Fibroblast of skin of left quadriceps (primary cell): ENCODE measurements around the gene NAPB.
"Not testable (repeated sequence)": the region's sequence is repeated elsewhere in the genome, so short reads cannot be mapped to it uniquely, and the experiment has no call there.

Source experiments
- DNase-seq, 2 experiments: peaks; one replicate each; pipeline ENCODE4 v3.0.0-alpha.2; 2013; ENCODE audit warnings: low read depth in 2 of 2

Gene NAPB

DNA sequence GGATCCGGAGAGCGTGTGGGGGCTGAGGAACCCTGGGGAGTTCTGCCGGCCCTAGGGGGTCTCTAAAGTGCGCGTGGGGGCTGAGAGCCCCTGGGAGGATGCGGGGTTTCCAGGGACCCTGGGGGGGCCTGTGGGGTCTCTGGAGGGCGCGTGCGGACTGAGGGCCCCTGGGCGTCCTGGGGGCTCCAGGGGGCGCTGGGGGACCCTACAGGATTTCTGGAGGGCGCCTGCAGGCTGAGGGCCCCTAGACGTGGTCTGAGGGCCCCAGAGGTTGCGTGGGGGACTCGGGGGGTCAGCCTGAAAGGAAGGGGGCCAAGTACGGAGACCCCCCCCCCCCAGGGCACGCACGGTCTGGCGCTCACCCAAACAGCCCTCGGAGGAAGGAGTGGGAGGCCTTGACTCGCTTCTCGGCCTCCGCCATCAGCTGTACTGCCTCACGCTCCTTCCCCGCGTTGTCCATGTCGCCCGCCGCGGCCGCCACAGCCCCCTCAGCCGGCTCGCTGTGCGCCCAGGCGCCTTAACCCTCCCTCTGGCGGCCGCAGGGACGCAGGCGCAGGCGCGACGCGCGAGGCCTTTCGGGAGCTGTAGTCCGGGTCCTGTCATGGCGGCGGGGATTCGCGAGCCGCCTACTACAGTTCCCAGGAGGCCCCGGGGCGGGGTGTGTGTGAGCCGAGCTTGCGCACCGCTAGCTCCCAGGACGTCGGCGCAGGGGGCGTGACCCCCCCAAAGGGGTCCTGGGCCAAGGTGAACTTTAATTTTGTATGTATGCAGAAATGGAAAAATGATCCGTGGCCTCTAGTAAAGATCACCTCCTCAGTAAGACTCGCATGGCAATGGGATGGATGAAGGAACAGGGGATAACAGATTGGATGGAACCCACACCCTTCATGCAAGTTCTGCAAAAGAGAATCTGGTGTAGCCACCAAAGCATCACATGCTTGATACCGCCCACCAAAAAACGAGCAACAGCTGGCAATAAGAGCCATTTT is at the start of gene NAPB:
Gene NAPB (minus strand): TSS at position 546 of the 989 bp plus-strand sequence. CDS start 86 bp downstream, at position 460.
- peak; percentile 76 to 77 for DNase-seq

DNA sequence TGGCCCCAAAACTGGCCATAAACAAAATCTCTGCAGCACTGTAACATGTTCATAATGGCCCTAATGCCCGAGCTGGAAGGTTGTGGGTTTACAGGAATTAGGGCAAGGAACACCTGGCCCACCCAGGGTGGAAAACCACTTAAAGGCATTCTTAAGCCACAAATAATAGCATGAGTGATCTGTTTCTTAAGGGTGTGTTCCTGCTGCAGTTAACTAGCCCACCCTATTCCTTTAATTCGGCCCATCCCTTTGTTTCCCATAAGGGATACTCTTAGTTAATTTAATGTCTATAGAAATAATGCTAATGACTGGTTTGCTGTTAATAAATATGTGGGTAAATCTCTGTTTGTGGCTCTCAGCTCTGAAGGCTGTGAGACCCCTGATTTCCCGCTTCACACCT is 45.7 kb upstream of the NAPB start:
- not testable (repeated sequence) for DNase-seq

DNA sequence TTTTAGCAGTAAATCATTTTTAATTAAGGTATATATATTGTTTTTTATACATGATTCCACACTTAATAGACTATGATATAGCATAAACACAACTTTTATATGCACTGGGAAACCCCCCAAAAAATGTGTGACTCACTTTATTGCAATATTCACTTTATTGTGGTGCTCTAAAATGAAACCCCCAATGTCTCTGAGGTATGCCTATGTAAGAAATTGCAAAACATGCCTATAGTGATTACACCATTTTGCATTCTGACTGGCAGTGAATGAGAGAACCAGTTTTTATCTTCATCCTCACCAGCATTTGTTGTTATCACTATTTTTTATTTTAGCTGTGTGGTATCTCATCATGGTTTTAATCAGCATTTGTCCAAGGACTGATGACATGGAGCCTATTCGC is 39.9 kb upstream of the NAPB start:
- peak; percentile 14 to 16 for DNase-seq

DNA sequence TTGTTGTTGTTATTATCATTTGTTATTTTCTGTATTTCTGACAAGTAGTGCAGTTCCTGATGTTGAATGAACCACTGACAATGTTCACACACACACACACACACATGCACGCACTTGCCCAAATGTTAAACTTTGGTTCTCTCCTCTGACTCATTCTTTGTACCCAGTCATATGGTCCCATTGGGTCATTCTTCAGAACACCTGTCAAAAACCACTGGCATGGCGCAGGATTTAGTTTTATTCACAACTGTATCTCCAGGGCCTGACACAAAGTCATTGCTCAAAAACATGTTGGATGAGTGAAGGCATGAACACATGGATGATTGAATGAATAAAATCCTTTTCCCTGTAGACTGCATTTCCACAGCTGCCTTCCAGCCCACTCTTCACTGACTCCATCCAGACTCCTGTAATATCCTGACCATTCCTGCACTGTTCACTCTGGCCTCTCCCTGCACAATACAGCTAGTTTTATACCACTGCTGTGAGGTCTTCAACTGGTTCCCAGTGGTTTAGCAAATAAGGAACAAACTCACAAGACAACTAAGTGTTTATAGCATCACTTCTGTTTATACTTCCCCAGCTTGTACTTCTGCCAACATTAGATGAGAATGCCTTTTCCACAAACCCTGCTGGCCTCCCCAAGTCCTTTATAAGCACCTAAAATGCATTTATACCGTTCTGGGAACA is 38.3 kb upstream of the NAPB start:
- DNase-seq: no peak

DNA sequence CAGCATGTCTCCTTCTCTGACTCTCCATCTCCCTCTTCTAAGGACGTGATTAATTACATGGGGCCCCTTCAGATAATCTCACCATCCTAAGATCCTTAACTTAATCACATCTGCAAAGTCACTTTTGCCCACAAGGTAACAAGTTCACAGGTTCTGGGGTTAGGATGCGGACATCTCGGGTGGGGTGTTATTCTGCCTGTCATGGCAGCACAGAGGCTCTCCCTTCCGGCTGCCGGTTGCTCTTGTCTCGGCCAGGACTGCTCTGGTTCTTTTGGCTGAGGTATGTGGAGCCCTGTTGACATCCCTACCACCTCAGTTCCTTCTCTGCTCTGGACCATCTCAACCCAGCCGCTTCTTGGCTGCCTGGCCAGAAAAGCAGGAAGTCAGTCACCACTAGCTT is 35.6 kb upstream of the NAPB start:
- no peak for DNase-seq

DNA sequence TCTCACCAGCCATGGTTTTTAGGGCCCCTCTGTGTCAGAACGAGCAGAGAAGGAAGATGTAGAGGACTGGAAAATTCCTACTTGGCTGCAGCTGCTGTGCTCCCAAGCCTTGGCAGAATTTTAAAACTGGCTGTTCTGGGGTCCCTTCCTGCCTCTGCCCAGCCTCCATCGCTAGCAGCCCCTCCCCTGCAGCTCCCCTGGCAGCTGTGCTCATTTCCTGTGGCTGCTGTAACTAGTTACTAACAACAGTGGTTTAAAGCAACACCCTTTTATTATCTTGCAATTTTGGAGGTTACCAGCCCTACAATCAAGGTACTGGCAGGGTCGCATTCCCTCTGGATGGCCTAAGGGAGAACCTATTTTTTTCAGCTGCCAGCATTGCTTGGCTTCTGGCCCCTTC is 35.1 kb upstream of the NAPB start:
- no peak for DNase-seq

DNA sequence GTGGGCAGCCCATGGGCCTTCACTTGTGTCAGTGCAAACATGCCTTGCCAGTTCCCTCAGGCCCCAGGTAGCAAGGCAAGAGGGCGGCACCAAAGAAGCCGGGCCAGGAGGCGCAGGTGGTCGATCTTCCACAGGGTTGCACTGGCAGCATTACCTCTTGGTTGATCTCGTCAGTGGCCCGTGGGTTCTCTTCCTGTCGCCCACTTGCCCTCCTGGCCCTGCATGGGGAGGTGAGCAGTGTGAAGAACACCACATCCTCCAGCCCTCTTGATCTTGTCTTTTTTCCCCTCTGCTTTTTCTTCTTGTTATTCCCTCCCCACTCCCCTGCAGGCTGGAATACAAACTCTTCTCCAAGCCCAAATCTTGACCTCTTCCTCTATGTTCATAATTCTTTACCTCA is 34.4 kb upstream of the NAPB start:
- DNase-seq: no peak

DNA sequence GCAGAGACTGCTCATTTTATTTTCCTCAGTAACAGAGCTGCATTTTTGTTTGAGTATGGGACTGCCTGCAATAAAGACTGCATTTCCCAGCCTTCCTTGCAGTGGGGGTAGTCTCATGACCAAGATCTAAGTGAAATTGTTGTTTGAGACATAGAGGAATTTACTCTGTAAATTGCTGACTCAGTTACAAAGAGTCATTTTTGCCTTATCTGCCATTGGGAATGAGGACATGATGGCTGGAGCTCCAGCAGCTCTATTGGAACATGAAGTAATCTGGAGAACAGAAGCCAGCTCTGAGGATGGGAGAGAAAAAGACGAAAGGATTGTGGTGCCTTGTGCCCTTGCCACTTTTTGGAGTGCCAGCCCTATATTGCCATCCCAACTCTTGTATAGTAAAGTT is 33.5 kb upstream of the NAPB start:
- no peak for DNase-seq

DNA sequence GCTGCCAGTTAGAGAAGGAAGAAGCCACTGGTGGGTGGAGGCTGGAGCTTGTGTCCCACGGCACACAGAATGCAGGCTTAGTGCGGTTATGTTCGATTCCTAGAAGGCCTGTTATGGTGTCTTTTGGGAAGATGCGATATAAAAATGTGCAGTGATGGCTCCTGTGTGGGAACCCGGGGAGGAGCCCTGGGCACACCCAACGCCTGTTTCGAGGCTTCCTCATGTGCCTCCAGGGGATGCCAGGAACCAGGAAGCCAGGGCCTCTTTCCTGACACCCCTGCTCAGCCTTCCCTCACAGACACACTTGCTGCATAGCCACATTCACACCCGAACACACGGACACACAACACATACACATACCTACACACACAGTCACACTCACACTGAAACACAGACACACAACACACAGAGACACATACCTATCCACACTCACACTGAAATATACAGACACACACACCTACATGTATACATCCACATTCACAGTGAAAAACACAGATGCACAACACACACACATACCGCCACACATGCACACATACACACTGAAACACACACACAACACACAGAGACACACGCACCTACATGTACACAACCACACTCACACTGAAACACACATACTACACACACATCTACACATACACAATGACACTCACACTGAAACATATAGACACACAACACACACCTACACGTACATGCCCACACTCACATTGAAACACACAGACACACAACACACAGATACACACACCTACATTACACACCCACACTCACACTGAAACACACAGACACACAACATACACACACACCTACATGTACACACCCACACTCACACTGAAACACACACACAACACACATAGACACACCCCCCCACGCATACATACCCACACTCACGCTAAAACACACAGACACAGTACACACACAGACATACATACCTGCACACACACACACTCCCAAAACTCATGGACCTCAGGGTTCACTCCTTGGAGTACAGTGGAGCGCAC is 32.6 kb upstream of the NAPB start:
- no peak for DNase-seq

DNA sequence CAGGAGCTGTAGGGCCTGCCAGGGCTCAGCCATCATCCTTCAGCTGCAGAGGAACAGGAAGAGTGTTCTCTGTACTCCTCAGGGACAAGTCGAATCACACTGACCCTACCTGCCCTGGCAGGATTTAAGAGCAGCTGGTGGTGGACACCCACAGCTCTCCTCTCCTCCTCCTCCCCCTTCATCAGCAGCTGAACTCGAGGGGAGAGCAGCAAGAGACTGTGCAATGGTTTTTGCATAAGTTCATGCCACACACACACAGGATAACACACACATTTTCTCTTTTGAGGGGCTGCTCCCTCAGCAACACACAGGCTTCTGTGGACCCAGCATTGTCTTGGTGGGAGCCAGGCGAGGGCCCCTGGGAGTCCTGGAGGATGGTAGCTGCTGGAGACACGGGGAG is 31.5 kb upstream of the NAPB start, which contains the start of gene CST11:
Gene CST11 (minus strand): TSS at position 101 of the 400 bp plus-strand sequence. CDS start 65 bp downstream, at position 36.
- no peak for DNase-seq

DNA sequence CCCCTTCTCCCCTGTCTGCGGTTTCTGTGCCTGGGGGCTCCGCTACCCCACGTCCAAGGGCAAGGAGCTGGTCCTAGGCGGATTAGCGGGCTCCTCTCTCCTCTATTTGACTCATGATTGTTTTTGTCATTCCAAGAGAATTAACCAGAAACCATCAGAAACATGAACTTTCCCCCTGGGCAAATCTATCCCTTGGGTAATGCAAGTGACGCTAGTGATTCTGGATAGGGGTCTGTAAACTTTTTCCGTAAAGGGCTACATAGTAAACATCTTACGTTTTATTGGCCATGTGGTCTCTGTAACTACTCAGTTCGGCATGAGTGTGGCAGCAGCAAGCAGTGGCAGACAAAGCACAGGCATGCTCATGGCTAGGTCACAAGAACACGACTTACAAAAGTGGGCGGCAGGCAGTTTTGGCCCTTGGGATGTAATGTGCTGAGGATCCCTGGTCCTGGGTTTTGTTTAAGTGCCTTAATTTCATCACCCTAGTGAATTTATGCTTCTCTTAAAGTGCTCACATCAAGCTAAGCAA is 30.7 kb upstream of the NAPB start:
- no peak for DNase-seq

DNA sequence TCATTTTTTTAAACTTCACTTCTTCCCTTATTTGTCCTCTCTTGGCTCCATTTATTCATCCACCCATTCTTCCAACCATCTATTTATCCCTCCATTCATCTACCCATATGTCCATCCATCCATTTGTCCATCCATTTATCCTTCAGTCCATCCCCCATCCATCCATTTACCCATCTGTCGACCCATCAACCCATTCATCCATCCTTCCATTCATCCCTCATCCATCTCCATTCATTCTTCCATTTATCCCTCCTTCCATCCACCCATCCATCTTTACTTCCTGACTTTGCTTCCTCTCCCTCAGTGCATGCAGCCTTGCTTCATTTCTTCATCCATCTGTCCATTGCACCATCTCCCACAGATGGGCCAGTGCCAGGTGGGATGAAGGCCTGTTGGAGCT is 29.6 kb upstream of the NAPB start:
- DNase-seq: no peak

DNA sequence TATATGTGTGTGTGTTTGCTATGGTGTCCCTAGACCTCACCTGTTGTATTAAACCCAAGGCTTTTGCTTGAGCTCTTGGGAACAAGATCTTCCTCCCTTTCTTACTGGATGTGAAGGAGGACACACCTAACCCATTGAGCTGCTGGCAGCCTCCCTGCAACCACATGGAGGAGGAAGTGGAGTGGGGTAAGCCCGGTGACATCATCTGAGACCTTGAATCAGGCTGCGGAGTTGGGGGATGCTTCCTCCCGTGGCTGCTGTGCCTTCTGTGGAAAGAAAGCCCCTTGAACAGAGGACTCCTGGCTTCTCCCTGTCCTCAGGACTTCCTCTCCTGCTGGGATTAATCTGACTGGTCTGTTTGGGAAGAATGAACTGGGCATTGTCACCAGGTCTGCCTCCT is 28.1 kb upstream of the NAPB start:
- no peak for DNase-seq

DNA sequence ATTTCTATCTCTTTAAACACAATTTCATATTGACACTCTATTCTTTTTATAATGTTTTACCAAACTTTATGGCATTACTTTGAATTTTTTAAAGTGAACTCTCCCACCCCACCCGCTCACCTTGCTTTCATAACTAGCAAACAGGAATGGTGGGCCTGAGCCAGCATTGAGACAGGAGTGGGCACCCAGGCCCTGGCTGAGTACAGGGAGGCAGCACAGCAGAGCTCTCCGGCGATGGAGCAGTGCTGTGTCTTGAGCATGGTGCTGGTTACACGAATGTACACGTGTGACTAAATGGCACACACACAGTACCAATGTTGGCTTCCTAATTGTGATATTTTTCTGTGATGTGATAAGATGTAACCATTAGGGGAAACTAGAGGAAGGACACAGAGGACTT is 26.9 kb upstream of the NAPB start:
- DNase-seq: no peak

DNA sequence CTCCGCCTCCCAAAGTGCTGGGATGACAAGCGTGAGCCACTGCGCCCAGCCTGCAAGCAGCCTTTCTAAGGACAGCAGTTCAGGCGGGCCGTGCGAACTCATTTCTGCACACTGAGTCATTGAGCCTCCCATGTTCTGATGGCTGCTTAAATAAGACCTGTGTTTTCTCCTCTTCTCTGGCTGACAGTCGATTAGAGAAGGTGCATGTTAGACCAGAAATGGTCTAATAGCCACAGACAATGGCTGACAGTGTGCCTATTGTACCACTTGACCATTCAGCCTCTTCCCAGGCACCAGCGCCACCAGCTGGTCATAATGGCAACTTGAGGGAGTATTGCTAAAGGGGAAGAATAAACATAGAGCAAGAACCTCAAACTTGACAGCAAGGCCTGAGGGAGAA is 25.2 kb upstream of the NAPB start:
- no peak for DNase-seq

DNA sequence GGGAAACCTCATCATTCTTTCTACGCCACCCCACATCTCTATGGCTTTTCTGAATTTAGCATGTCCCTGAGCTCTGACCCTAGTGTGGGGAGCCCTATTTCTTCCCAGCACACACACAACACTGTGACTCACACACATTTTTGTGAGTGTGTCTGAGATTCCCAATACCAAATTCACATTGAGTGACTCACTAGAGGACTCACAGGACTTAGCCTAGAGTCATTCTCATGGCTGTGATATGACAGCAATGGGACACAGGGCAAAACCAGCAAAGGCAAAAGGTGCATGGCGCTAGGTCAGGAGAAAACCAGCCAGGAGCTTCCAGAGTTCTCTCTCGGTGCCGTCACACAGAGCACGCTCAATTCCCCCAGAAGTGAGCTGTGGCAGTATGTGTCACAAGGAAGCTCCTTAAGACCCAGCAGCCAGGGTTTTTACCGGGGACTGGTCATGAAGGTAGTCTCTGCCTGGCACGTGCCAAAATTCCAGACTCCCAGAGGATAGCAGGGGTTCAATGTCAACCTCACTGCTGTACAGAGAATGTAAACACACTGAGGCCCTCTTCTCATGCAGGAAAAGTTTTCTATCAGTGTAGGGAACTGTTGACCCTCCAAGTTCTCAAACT is 24.4 kb upstream of the NAPB start:
- peak; percentile 36 to 47 for DNase-seq

DNA sequence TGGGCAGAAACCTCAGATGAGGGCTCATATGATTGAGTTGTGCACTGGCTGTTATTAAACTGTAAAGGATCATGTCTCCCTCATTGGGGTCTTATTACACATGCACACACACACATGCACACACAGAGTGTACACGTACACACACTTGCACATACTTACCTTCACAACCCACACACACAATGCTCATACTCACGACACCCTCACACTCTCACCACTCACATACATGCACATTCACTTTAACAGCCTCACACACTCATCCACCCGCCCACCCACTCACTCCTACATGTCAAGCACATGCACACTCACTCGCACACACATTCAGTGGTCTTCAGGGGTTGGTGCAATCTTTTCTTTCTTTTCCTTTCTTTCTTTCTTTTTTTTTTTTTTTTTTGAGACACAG is 23.6 kb upstream of the NAPB start:
- DNase-seq: no peak

DNA sequence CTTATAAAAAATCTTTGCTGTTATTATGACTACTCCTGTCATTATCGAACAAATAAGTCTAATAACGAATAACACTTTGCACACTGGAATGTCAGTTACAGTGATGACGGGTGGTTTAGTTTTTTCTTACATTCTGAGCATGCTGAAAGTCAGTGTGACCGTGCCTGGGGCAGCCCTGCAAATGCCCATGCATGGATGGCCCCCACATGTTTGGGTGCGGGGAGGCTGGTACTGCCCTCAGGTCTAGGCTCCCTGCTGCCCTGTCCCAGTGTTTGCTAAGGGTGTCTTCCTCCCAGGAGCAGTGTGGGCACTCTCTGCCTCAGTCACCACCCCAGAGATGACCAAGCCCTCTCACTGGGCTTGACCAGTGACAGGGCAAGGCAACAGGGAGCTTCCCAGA is 21.1 kb upstream of the NAPB start:
- DNase-seq: no peak

DNA sequence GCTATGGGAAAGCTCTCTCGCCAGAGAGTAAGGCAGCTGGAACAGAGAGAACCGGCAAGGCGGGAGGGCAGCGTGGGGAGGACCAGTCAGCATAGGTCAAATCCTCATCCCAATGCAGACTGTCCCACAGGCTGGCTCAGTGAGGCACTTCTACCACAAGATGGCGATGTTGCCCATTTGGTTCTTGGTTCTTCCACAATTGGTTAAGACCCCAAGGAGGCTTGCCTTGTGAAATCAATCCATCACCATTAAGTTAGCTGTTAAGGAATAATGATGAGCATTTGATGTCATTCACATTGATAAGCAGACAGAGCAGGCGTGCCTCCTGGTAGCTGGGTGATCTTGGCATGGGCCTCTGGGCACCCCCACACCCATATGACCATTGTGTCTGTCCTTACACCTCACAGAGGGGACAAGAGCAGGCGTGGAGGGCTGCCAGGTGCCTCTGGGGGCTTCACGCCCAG is 20.6 kb upstream of the NAPB start:
- peak; percentile 54 to 55 for DNase-seq

DNA sequence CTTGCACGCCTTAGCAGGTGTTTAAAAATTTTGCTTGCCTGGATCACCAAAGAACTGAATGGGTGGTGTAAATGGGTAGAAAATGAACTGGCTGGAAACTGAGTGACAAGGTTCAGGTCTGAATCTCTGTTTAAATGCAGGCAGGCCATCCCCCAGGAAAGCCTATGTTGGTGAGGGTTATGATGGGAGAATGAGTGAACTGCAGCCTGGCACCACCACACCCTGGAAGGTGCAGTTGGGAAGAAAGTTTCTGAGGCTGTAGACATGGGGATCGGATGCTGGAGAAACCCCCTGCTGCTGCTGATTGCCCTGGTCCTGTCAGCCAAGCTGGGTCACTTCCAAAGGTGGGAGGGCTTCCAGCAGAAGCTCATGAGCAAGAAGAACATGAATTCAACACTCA is 18.7 kb upstream of the NAPB start:
- no peak for DNase-seq

DNA sequence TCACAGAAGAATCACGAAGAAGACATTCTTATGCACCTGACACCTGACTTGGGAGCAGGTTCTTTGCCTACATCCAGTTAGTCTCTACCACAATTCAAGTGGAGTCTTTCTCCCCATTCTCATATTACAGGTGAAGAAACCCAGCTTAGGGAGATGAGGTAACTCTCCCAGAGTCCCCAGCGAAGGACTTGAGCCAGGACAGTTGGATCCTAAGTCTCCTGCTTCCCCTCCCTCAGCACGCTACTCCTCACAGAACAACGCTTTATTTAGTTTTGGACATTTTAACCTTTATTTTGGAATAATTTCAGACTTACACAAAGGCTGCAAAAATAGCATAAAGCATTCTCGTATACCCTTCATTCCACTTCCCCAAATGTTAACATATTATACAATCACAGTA is 17.4 kb upstream of the NAPB start:
- DNase-seq: no peak
